HG02623 (cell line): ENCODE measurements around the gene ZSWIM5.

Source experiments
- ATAC-seq: cut with Tn5 transposase; IDR thresholded peaks from one replicate; pipeline ENCODE4 v1.9.1; 2021; ENCODE audit warnings: moderate library complexity; ENCODE audit not compliant: unreplicated experiment

ZSWIM5 gene

GRCh38 chr1:45035631-45036301 is 170.6 kb downstream of the ZSWIM5 start:
- ATAC-seq = no peak

- ATAC-seq = no peak
These were observed 173.0 kb downstream of the ZSWIM5 start for GRCh38 chr1:45033356-45033755.

DNA sequence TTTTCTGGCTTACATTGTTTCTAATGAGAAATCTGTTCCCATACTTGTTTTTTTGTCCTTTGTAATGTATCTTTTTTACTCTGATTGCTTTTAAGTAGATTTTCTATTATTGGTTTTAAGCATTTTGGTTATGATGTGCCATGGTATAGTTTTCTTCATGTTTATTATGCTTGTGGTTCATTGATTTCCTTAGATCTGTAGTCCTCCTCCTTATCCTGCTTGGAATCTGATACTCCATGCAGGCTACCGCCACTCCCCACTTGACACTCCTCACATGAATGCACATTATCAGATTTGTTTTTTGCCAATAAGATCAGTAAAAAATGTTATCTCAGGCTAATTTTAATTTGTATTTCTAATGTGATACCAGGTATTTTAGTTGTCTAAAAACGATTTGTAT is 173.6 kb downstream of the ZSWIM5 start:
- no peak for ATAC-seq

GRCh38 chr1:45026446-45026845 is 180.0 kb downstream of the ZSWIM5 start:
- ATAC-seq = no peak

DNA sequence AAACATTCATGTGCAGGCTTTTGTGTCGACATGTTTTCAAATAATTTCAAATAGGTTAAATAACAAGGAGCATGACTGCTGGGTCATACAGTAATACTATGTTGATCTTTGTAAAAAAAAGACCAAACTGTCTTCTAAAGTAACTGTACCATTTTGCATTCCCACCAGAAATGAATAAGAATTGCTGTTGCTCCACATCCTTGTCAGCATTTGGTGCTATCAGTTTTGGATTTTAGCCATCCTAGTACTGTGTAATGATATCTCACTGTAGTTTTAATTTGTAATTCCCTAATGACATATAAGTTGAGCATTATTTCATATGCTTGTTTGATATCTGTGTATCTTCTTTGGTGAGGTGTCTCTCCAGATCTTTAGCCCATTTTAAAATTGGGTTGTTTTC is 182.7 kb downstream of the ZSWIM5 start:
- ATAC-seq = no peak

DNA sequence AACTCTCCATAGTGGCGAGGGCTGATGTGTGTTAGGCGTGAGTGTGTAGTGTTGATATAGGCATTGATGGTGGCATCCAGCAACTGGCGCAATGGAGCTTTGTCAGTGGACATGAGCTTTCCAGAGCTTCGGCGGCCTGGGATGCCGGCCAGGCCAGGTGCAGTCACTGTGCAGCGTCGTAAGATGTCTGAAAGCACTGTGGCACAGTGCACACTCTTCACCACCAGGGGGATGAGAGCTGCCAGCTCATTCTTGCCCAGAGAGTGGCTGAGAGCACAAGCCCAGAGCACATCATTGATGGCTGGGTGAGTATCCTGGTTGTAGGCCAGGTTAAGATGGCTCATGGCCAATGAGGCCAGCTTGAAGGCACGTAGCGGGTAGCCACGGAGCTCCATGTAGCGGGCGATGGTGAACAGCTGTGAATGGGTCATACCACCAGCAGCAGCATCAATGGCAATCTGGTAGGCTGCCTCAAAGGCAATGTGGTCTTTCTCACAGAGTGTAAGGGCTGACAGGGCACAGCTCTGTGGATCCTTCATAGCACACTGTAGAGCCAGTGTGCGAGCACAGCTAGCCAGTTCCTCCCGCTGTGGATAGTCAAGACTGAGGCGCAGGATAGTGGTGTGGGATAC is 187.7 kb downstream of the ZSWIM5 start:
- no peak for ATAC-seq

DNA sequence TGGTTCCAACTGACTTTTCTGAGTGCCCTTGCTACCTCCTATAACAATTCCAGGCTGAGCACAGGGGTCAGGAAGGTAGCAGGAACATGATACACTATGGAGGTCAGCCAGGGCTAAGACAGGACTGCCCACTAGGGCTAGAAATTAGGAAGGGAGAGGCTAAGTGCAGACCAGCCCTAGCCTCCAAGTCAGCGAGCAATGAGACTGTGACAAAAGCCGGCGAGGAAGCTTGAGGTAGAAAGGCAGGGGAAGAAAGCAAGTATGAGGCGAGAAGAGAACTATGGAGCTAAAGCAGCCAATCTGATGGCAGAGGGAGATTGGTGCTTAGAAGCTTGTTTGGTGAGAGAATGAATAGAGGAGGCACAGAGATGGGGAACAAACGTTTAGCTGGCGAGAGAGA is 189.6 kb downstream of the ZSWIM5 start:
- ATAC-seq = no peak

GRCh38 chr1:45016090-45016697 is 190.2 kb downstream of the ZSWIM5 start:
- ATAC-seq = no peak

GRCh38 chr1:45015683-45016082 is 190.7 kb downstream of the ZSWIM5 start:
- no peak for ATAC-seq

GRCh38 chr1:45014321-45015028 is 191.9 kb downstream of the ZSWIM5 start:
- ATAC-seq = no peak

DNA sequence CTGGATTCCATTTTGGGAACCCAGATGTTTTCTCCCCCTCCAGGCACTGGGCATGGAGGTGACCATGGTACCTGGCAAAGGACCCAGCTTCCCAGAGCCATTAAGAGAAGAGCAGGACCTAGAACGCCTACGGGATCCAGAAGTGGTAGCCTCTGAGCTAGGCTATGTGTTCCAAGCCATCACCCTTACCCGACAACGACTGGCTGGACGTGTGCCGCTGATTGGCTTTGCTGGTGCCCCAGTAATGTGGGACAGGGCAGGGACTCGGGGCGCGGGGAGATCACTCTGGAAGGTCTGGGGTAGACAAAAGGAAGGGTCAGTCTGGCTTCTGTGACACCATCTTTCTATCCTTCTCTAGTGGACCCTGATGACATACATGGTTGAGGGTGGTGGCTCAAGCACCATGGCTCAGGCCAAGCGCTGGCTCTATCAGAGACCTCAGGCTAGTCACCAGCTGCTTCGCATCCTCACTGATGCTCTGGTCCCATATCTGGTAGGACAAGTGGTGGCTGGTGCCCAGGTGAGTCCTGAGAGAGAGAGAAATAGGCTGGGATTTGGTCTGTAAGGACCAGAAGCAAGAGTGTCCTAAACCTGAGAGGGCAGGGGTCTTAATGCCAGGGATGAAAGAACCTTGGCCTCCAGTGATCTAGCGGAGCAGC is 192.7 kb downstream of the ZSWIM5 start:
- ATAC-seq = no peak

GRCh38 chr1:45012639-45013278 is 193.6 kb downstream of the ZSWIM5 start:
- no peak for ATAC-seq

- peak; percentile 53 for ATAC-seq
These were observed 194.4 kb downstream of the ZSWIM5 start, which contains the start of gene UROD for GRCh38 chr1:45011837-45012638. TSS of gene UROD (plus strand) at chr1:45012254. CDS start at chr1:45012266, 12 bp downstream.

DNA sequence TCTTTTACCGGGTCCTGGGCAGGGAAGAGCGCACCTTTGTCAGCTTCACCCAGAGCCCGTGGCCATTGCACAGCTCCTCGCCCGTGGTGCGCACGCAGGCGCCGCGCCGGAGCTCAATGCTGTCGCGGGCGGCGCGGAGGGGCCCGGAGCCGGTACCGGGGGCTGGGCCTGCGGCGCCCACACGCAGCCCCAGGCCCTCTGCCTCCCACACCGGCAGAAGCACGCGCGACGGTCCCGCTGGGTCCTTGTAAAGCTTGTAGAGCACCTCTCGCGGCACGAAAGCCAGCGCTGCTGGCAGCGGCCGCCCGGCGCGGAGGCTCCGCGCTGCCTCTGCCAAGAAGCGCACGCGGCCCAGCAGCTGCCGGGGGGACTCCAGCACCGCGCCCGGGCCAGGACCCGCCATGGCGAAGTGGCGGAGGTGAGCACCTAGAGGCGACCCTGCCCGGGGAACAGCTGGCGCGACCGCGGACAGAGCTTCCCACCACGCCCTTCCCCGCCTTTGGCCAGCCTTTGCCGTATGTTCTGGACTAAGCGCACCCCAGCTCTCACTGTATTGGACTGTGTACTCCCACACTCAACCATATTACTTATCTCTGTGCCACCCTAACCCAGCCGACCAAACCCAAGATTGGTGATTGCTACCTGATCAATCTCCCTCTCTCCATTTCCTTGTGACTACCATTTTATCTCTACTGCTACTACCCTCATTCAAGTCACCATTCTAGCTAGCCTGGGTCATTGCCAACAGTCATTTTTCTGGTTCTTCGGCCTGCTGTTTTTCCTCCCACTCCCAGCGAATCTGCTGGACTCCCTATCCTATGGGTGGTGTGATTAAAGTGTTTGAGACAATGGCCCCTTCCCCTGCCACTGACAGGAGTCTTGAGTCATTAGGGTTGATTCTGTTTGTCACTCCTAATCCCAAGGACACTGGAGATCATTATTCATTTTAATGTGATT is 195.3 kb downstream of the ZSWIM5 start, which contains the start of gene HECTD3:
Gene HECTD3 (minus strand): TSS at position 470 of the 957 bp plus-strand sequence. CDS start 67 bp downstream, at position 403.
- peak; percentile 51 for ATAC-seq

GRCh38 chr1:45009956-45010854 is 196.2 kb downstream of the ZSWIM5 start:
- no peak for ATAC-seq

GRCh38 chr1:45009296-45009865 is 197.0 kb downstream of the ZSWIM5 start:
- ATAC-seq = no peak

- ATAC-seq = no peak
These were observed 197.9 kb downstream of the ZSWIM5 start for GRCh38 chr1:45008516-45008915.
